Activated CD4-positive, CD25-positive, alpha-beta regulatory T cell treated with anti-CD3 and anti-CD28 coated beads, Interleukin-2, amount 50 U/mL, for 24 hours (primary cell): ENCODE results near the gene ZRANB1.

Experiments
- ATAC-seq, 2 donors: fragments of 150-1000 bp; cut with Tn5 transposase; one replicate each; pipeline ENCODE4 v1.10.0; 2021; ENCODE audit warnings: mild to moderate bottlenecking in 1 of 2, moderate library complexity in 1 of 2

ZRANB1 gene

GRCh38 chr10:124923684-124924083, 18.2 kb upstream of the ZRANB1 start:
- no peak for ATAC-seq

GRCh38 chr10:124926548-124926947, 15.4 kb upstream of the ZRANB1 start:
- no peak for ATAC-seq

- no peak for ATAC-seq
Measured at GRCh38 chr10:124928087-124928486, 13.8 kb upstream of the ZRANB1 start.

GRCh38 chr10:124928545-124928944, 13.4 kb upstream of the ZRANB1 start:
- no peak for ATAC-seq

- ATAC-seq = peak; percentile 85 to 89
Measured at GRCh38 chr10:124935946-124936345, 6.0 kb upstream of the ZRANB1 start.

- no peak for ATAC-seq
Measured at GRCh38 chr10:124936813-124937212, 5.1 kb upstream of the ZRANB1 start.

GRCh38 chr10:124939290-124939689, 2.6 kb upstream of the ZRANB1 start:
- no peak for ATAC-seq

GRCh38 chr10:124942317-124943169, 620 bp downstream of the ZRANB1 start:
- ATAC-seq = no peak

GRCh38 chr10:124943301-124944092, 1.6 kb downstream of the ZRANB1 start:
- no peak for ATAC-seq

- no peak for ATAC-seq
Measured at GRCh38 chr10:124944982-124945381, 3.1 kb downstream of the ZRANB1 start.

GRCh38 chr10:124946945-124947344, 5.0 kb downstream of the ZRANB1 start:
- peak in 1 of 2 donors; percentile 55 for ATAC-seq

GRCh38 chr10:124949543-124949942, 7.6 kb downstream of the ZRANB1 start:
- ATAC-seq = no peak

- ATAC-seq = no peak
Measured at GRCh38 chr10:124952123-124952522, 10.2 kb downstream of the ZRANB1 start.

- ATAC-seq = no peak
Measured at GRCh38 chr10:124953421-124953820, 11.5 kb downstream of the ZRANB1 start.

GRCh38 chr10:124955243-124955642, 13.3 kb downstream of the ZRANB1 start:
- no peak for ATAC-seq

GRCh38 chr10:124955868-124956267, 13.9 kb downstream of the ZRANB1 start:
- ATAC-seq = no peak

GRCh38 chr10:124956764-124957163, 14.8 kb downstream of the ZRANB1 start:
- ATAC-seq = no peak

GRCh38 chr10:124957404-124957947, 15.6 kb downstream of the ZRANB1 start:
- ATAC-seq = no peak

GRCh38 chr10:124959564-124959963, 17.6 kb downstream of the ZRANB1 start:
- ATAC-seq = no peak

GRCh38 chr10:124961248-124961570, 19.3 kb downstream of the ZRANB1 start:
- ATAC-seq = no peak

GRCh38 chr10:124962421-124962820, 20.5 kb downstream of the ZRANB1 start:
- ATAC-seq = no peak

- ATAC-seq = no peak
Measured at GRCh38 chr10:124963866-124964720, 22.2 kb downstream of the ZRANB1 start.

GRCh38 chr10:124966008-124966407, 24.1 kb downstream of the ZRANB1 start:
- no peak for ATAC-seq
